ENCODE results near the gene LTF.

The LTF gene

DNA sequence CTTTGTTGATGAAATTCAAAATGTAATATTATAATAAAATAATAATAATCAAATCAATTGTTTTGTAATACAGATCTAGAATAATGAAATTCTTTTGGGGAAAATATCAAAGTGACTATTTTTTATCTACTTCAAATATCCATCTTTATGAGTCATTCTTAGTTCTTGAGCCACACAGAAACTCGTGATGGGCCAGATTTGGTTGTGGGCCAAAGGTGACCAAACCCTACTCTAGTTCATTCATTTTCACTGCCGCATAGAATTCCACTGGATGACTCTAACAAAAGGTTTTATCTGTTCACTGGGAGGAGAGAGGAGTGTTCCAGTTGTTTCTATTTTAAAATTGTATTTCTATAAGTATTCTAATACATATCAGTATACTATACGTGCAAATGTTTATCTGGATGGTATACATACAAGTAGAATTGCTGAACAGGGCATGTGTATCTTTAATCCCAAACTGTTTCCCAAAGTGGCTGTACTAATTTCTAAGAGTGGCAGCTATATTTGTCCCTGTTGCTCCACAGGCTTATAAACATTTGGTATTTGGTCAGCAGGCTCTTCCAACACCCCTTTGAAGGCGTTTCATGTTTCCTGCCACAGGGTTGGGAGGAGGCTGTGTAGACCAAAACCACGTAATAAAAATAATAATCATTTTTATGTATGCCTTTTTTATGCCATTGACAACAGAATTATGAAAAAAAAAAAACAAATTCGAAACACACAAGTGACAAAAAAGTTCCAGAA is 25.8 kb upstream of the LTF start:
- no peak for DNase-seq

- DNase-seq: no peak
Observed at GRCh38 chr3:46489875-46490274, 25.2 kb upstream of the LTF start.

DNA sequence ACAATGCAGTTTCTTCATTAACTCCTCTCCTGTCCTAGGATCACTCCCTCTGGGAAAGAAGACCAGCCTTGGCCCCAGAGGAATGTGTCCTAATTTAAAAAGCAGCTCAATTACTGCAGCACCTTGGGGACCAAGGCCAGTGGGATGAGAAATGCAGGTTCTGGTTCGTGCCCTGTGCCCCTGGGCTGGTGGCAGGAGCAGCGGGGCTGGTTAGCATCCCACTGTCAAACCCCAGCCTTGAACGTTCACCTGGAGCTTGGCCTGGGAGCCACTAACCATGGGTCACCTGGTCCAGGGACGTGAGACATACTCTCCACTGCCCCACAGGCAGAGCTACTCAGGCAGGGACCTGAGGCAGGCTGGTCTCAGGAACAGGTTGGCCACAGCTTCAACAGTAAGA is 24.7 kb upstream of the LTF start:
- no peak for DNase-seq

GRCh38 chr3:46488735-46489361 is 24.1 kb upstream of the LTF start:
- peak; percentile 86 for DNase-seq

- no peak for DNase-seq
Observed at GRCh38 chr3:46485779-46486175, 21.1 kb upstream of the LTF start.

GRCh38 chr3:46484911-46485778 is 20.4 kb upstream of the LTF start:
- DNase-seq: no peak

DNA sequence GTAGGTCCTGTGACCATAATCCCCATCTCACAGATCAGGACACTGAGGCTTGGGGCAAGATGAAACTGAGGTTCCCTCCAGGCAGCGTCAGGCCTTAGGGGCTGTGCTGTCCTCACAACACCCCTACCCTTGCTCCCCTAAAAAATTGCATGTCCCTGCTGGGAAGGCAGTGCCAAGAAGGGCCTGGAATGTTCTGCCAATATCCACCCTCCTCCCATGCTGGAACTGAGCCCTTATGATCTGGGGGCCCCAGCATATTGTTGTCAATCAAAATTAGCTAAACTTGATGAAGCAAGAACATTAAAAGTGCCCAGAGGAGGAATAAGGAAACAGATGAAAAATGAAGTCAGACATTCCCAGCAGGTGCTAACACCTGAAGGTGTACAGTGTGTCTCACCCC is 19.7 kb upstream of the LTF start:
- DNase-seq: no peak

GRCh38 chr3:46483825-46484224 is 19.1 kb upstream of the LTF start:
- DNase-seq: no peak

- DNase-seq: peak; percentile 17
Observed at GRCh38 chr3:46482632-46483350, 18.1 kb upstream of the LTF start.

- no peak for DNase-seq
Observed at GRCh38 chr3:46481636-46482035, 16.9 kb upstream of the LTF start.

DNA sequence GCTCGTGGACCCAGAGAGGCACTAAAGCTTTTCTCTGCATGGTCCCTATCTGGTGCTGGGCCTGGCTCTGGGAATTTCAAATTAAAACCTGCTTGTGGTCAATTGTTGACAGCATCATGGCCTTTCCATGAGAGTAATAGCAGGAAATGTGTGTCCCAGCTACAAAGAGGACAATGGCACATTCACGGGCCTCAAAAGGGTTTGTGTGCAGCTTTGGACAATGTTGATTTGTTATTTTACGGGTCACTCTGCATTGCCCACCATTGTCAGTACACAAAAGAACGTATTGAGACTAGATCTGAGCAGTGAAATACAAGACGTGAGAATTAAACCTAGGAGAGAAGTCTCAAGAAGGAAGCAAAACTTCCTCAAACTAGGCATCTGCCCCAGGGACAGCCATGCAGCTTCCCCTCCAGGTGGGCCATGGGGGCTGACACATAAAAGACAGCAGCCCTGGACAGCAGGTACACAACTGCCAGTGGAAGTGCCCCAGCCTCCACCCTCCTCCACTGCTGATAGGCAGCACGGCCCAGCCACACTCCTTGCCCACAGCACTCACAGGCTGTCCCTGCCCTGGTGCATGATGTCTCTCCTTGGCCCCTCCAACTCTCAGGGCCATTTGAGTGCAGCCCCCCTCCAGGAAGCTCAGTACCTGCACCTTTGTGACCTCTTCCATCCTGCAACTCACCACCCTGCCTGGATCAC is 15.9 kb upstream of the LTF start:
- DNase-seq: no peak

DNA sequence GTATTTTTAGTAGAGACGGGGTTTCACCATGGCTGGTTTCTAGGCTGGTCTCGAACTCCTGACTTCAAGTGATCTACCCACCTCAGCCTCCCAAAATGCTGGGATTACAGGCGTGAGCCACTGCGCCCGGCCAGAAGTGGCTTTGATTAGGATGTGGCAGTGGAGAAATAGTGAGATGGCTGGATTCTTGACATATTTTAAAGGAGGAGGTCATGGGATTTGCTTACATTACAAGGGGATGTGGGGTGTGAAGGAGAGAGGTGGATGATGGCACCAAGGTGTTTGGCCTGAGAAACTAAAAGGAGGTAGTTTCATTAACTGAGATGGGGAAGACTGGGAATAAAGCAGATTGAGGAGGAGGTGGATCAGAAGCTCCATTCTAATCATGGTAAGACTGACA is 15.0 kb upstream of the LTF start:
- no peak for DNase-seq

GRCh38 chr3:46479021-46479420 is 14.3 kb upstream of the LTF start:
- no peak for DNase-seq

DNA sequence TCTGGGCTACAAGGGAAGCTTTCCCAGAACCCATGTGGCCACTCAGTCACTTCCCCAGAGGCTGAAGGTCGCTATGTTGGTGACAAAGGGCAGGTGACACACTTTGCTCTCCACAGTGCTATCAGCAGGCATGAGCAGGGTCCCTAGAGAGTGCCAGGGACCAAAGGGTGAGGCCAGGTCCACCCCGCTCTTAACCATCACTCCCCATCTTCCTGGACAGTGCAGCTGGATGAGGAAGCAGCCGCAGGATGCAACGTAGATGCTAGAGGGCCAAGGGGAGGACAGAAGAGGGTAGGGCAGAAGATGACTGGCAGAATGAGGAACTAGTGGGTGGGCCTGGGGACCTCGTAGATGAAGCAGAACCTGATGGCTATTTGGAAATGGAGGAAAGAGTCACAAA is 13.6 kb upstream of the LTF start:
- DNase-seq: no peak

- DNase-seq: no peak
Observed at GRCh38 chr3:46477756-46478155, 13.1 kb upstream of the LTF start.

- DNase-seq: no peak
Observed at GRCh38 chr3:46477145-46477544, 12.4 kb upstream of the LTF start.

GRCh38 chr3:46472736-46473135 is 8.0 kb upstream of the LTF start:
- DNase-seq: no peak

DNA sequence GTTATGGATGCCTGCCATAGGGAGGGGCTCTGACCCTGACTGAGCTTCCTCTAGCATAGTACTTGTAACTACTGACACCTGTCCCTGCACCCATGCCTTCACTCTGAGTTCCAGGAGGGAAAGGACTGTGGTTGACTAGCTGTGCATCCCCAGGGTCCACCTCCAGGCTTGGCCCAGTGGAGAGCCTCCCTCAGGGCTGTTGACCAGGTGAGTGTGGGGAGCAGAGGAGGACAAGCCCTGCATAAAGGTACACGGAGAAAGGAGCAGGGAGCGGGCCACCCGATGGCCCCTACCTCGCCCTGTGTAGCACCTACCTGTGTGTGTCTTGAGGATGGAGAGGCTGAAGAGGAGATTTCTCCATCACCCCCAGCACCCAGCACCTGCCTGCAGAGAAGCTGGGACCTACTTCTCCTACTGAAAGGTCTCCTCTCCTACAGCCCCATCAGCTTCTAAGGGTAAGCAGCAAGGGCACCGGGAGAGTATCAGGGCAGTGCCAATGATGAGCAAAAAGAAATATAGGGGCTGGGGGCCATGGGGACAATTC is 6.7 kb upstream of the LTF start:
- no peak for DNase-seq

DNA sequence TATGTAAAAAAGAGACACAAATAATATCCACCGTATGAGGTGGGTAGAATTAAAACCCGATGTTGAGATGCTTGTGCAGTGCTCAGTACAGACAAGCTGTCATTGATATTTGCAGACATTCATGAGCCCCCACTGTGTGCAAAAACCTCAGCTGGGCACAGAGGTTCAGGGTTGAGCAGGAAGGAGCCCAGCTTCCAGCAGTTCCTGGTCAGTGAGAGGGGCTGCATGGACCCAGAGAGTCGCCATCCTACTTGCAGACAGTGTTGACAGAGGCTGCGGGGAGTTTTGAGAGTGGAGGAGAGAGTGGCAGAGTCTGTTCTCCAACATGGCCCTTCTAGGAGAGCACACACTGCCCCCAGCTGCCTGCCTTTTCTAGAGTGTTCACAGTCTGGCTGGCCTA is 6.1 kb upstream of the LTF start:
- no peak for DNase-seq

DNA sequence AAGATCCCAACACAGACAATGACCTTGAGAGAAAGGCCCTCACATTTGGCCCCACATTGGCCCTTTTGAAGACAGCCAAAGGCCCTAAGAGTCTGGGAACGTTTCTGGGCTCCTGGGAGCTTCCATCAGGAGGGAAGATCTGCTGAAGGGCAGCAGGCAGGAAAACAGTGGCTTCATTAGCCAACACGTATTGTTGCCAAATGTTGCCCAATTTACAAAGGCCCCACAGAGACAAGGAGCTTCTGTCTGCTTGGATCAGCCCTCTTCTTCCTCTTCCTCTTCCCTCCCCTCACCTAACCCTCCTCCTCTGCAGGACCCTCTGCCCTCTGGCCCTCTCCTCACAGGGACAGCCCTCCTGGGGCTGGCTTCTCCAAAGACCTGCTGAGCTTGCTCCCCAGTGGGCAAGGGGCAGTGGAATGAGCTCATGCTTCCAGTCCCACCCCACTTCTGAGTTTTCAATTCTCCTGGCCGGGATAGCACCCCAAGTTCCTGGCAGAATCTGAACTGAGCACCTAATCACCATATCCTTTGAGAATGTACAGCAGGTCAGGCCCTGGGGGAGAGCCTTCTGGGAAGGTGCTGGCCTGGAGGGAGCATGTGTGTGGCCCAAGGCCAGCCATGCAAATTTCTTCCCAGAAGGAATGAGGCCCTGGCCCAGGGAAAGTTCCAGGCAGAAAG is 5.1 kb upstream of the LTF start:
- no peak for DNase-seq

GRCh38 chr3:46468753-46469600 is 4.3 kb upstream of the LTF start:
- no peak for DNase-seq

Measured in kidney glomerular epithelial cell (primary cell).